Measurements from ENCODE around the gene CDH13.
A peak's percentile ranks its signal among the peaks of the same experiment; 100 is the strongest.
"Not testable (repeated sequence)": the region's sequence is repeated elsewhere in the genome, so short reads cannot be mapped to it uniquely, and the experiment has no call there.

The CDH13 gene

GRCh38 chr16:82899731-82900450 is 273.1 kb downstream of the CDH13 start:
- DNase-seq, result no peak

- DNase-seq, result no peak
Measured at GRCh38 chr16:82900559-82900958, 273.8 kb downstream of the CDH13 start.

- no peak for DNase-seq
Measured at GRCh38 chr16:82911925-82912324, 285.2 kb downstream of the CDH13 start.

GRCh38 chr16:82915139-82915824 is 288.5 kb downstream of the CDH13 start:
- no peak for DNase-seq

- peak; percentile 53 for DNase-seq
Measured at GRCh38 chr16:82917886-82918595, 291.3 kb downstream of the CDH13 start.

GRCh38 chr16:82924075-82924854 is 297.5 kb downstream of the CDH13 start:
- no peak for DNase-seq

- DNase-seq, result no peak
Measured at GRCh38 chr16:82926500-82926899, 299.7 kb downstream of the CDH13 start.

- DNase-seq, result not testable (repeated sequence)
Measured at GRCh38 chr16:82933933-82934332, 307.2 kb downstream of the CDH13 start.

GRCh38 chr16:82935766-82936165 is 309.0 kb downstream of the CDH13 start:
- DNase-seq, result no peak

GRCh38 chr16:82936941-82937551 is 310.3 kb downstream of the CDH13 start:
- no peak for DNase-seq

- DNase-seq, result peak; percentile 16
Measured at GRCh38 chr16:82937926-82938520, 311.3 kb downstream of the CDH13 start.

- no peak for DNase-seq
Measured at GRCh38 chr16:82943371-82943770, 316.6 kb downstream of the CDH13 start.

GRCh38 chr16:82945420-82946101 is 318.8 kb downstream of the CDH13 start:
- DNase-seq, result no peak

- DNase-seq, result no peak
Measured at GRCh38 chr16:82947698-82948097, 320.9 kb downstream of the CDH13 start.

- DNase-seq, result no peak
Measured at GRCh38 chr16:82949016-82949415, 322.2 kb downstream of the CDH13 start.

GRCh38 chr16:82953517-82953916 is 326.7 kb downstream of the CDH13 start:
- no peak for DNase-seq

- DNase-seq, result no peak
Measured at GRCh38 chr16:82954224-82954929, 327.6 kb downstream of the CDH13 start.

- no peak for DNase-seq
Measured at GRCh38 chr16:82955741-82956348, 329.1 kb downstream of the CDH13 start.

GRCh38 chr16:82957212-82957611 is 330.4 kb downstream of the CDH13 start:
- DNase-seq, result no peak

GRCh38 chr16:82960918-82961317 is 334.1 kb downstream of the CDH13 start:
- no peak for DNase-seq

Data from NCI-H345 (cell line).